ENCODE results near the gene TMC5. TPM values are rescaled to one million over a fixed set of nuclear protein-coding genes. Genes with fewer than 3 reads are reported as not detected.

TMC5 gene
- total and polyA plus RNA-seq, 2 donors (not counting 3 experiments of a cell fraction or from before 2014, with no cell fraction given) = not detected

GRCh38 chr16:19439483-19439882 lies 21.8 kb downstream of the TMC5 start:
- Histone ChIP-seq H3K36me3 (ENCODE audit: control insufficient read depth in 2 of 2, extremely low read depth in 1 of 2, insufficient read depth in 2 of 2, low read length in 2 of 2) (no peaks in the 10 kb centered on the region), H3K9ac (replicated peaks; ENCODE audit: extremely low read depth, insufficient read depth, low read length) (no peak overlapping the region), H3K27ac (ENCODE audit: insufficient read depth, low read depth, low read length) (no peak overlapping the region), H4K20me1 (replicated peaks; ENCODE audit: control insufficient read depth, extremely low read depth, insufficient read depth, low read length) (no peaks in the 10 kb centered on the region), H2AFZ (ENCODE audit: low read depth, low read length) (no peak overlapping the region), H3K4me2 (ENCODE audit: insufficient read depth, low read length) (no peak overlapping the region), H3K9me1 (replicated peaks; ENCODE audit: control insufficient read depth, extremely low read depth, insufficient read depth, low read length) (no peaks in the 10 kb centered on the region), H3K79me2 (ENCODE audit: control insufficient read depth, insufficient read depth, low read length) (no peaks in the 10 kb centered on the region), H3K4me1 (ENCODE audit: control insufficient read depth, extremely low read depth, insufficient read depth, low read length) (no peaks in the 10 kb centered on the region), H3K9me3 (replicated peaks; ENCODE audit: control insufficient read depth, insufficient read depth, low read length) (no peaks in the 10 kb centered on the region), H3K4me3 (replicated peaks in 1 of 3; ENCODE audit: insufficient read depth in 1 of 3, low read depth in 1 of 3, low read length in 3 of 3) (no peak overlapping the region), H3K27me3 (ENCODE audit: control insufficient read depth in 2 of 2, insufficient read depth in 2 of 2, low read length in 2 of 2) (no peaks in the 10 kb centered on the region)
- DNase-seq (ENCODE audit: low read depth, low spot score) (no peak), FAIRE-seq (no peak)
- no TSS peak for BruUV-seq (replicated peaks)
- ChIA-PET CTCF (no interaction called here), POLR2A (no interaction called here)
- dilution Hi-C loops (cut with MboI; ENCODE audit: extremely low pct_ligation_motif_present, low sequenced_read_pairs) = no loop called here
- TF ChIP-seq CTCF (IDR thresholded peaks at IDR 0.05; ENCODE audit: extremely low read depth in 1 of 2, insufficient read depth in 1 of 2, low read depth in 1 of 2, low read length in 2 of 2) (no peak), FOS (IDR thresholded peaks at IDR 0.05; ENCODE audit: borderline replicate concordance, insufficient read depth, low read length) (no peak), MAX (IDR thresholded peaks at IDR 0.05; ENCODE audit: insufficient read depth, insufficient read length) (no peak), MYC (IDR thresholded peaks at IDR 0.05; ENCODE audit: low read depth, low read length) (no peak), POLR2AphosphoS5 (IDR thresholded peaks at IDR 0.05; ENCODE audit: insufficient read depth, low read depth, low read length) (no peak), JUN (IDR thresholded peaks at IDR 0.05; ENCODE audit: borderline replicate concordance, insufficient read depth, insufficient read length, low read depth) (no peak), EZH2 (IDR thresholded peaks at IDR 0.05; ENCODE audit: borderline replicate concordance, low read depth, low read length, severe bottlenecking) (no peak), POLR2A (IDR thresholded peaks at IDR 0.05; ENCODE audit: low read depth, low read length) (no peak), GATA2 (IDR thresholded peaks at IDR 0.05; ENCODE audit: insufficient read depth, insufficient read length, low read depth, low read length) (no peak)
- intact Hi-C loops (cut with micrococcal nuclease) = no loop called here
